H1 (cell line): ENCODE measurements around the gene SHISA9. TPM values are rescaled to one million over a fixed set of nuclear protein-coding genes. Genes with fewer than 3 reads are reported as not detected.

Experiments used
- ATF3 ChIP-seq: IDR thresholded peaks from 2 replicates; pipeline ENCODE4 v1.6.1; 2011; ENCODE audit warnings: low read depth, mild to moderate bottlenecking, low read length; ENCODE audit not compliant: insufficient read depth
- CBX5 ChIP-seq: fragments of 300-800, 300-1000 bp; sonication (generic); IDR thresholded peaks from 2 replicates; pipeline ENCODE4 v1.7.1; 2016; ENCODE audit warnings: antibody characterized with exemption, low read length, low read depth
- CTBP2 ChIP-seq: IDR thresholded peaks from 2 replicates; pipeline ENCODE4 v1.7.0; 2011; ENCODE audit warnings: borderline replicate concordance, mild to moderate bottlenecking, moderate library complexity, mixed read lengths, low read length; ENCODE audit not compliant: insufficient read depth, insufficient read length
- KDM5A ChIP-seq: fragments of 200-600 bp; IDR thresholded peaks from 2 replicates; pipeline ENCODE4 v1.7.1; 2012; ENCODE audit warnings: mild to moderate bottlenecking, low read length, inconsistent platforms, mixed read lengths
- NANOG ChIP-seq: IDR thresholded peaks from 2 replicates; pipeline ENCODE4 v1.6.1; 2011; ENCODE audit warnings: low read length, low read depth, mild to moderate bottlenecking, inconsistent platforms; ENCODE audit not compliant: insufficient read depth, poor library complexity, severe bottlenecking
- polyA plus RNA-seq, 7 experiments: library from polyadenylated mRNA; depleted of rRNA in 3 of 7; stranded (reverse) in 5 of 7; unstranded in 2 of 7; fragments of >200 nt in 5 of 7; fragments of 200-250 nt in 2 of 7; gene quantifications; 1 replicate in 5 of 7; 2 replicates in 1 of 7; 4 replicates in 1 of 7; pipeline versions ENCODE4 v1.2.1 to v1.2.3, GENCODE V29; 2011 to 2013; ENCODE audit warnings: missing spikeins in 2 of 7, mixed read lengths in 2 of 7
- total RNA-seq: library from RNA; stranded (reverse); fragmentation: NEBNext Ultra II Directional; extraction: Animal tissue kit (Norgen Biotek cat#: 25700); gene quantifications from 2 replicates; pipeline ENCODE4 v1.2.1, GENCODE V29; 2021

The SHISA9 gene
- total and polyA plus RNA-seq, 2 of the 8 experiments (the other 6 are each of a cell fraction or from before 2014, with no cell fraction given): 25.6 to 39.8 TPM

GRCh38 chr16:13264749-13265552 lies 363.6 kb downstream of the SHISA9 start (continued):
- no peak for TF ChIP-seq NANOG
- no peak for TF ChIP-seq KDM5A
- TF ChIP-seq CBX5: no peak
- TF ChIP-seq ATF3: no peak
- TF ChIP-seq CTBP2: no peak
